ENCODE data around the gene PTPRD.

DNA sequence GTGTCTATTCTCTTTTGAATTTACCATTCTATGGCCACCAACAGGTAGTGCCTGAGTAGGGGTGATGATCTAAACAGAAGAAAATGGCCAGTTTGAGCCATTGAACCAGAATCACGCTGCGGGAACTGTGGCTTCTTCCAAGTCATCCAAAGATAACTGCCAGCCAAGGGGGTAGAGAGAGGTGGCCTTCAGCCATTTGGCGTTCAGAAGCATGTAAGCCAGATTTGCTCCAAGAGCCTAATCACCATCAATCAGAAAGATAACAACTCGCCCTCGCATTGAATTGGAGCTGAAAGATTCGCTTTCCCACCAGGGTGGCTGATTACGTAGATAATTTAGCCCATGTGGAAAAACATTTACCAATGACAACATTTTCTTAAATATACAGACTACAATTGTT is 1510.5 kb downstream of the PTPRD start:
- TF ChIP-seq, protein P1, sequence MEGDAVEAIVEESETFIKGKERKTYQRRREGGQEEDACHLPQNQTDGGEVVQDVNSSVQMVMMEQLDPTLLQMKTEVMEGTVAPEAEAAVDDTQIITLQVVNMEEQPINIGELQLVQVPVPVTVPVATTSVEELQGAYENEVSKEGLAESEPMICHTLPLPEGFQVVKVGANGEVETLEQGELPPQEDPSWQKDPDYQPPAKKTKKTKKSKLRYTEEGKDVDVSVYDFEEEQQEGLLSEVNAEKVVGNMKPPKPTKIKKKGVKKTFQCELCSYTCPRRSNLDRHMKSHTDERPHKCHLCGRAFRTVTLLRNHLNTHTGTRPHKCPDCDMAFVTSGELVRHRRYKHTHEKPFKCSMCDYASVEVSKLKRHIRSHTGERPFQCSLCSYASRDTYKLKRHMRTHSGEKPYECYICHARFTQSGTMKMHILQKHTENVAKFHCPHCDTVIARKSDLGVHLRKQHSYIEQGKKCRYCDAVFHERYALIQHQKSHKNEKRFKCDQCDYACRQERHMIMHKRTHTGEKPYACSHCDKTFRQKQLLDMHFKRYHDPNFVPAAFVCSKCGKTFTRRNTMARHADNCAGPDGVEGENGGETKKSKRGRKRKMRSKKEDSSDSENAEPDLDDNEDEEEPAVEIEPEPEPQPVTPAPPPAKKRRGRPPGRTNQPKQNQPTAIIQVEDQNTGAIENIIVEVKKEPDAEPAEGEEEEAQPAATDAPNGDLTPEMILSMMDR (IDR thresholded peaks at IDR 0.05; ENCODE audit: insufficient read depth, low read length, poor library complexity, severe bottlenecking), result no peak
- no peak for TF ChIP-seq EZH2phosphoT487 (conservative IDR thresholded peaks at IDR 0.05; ENCODE audit: low read length)
